ENCODE measurements around the gene IDH2.

Gene IDH2

GRCh38 chr15:90091156-90091931 is 10.9 kb downstream of the IDH2 start:
- Histone ChIP-seq H3K36me3 (ENCODE audit: control insufficient read depth, insufficient read depth, low read length) (no peaks in the 10 kb centered on the region), H3K9ac (ENCODE audit: low read length) (no peak overlapping the region)

GRCh38 chr15:90090226-90090848 is 11.9 kb downstream of the IDH2 start:
- no peaks in the 10 kb centered on the region for H3K36me3 ChIP-seq (ENCODE audit: control insufficient read depth, insufficient read depth, low read length)
- H3K9ac ChIP-seq (ENCODE audit: low read length), result no peak overlapping the region
- no peaks in the 10 kb centered on the region for H3K4me1 ChIP-seq (ENCODE audit: control insufficient read depth, insufficient read depth, low read length)

More at GRCh38 chr15:90091156-90091931, 10.9 kb downstream of the IDH2 start:
- Histone ChIP-seq H3K4me1 (ENCODE audit: control insufficient read depth, insufficient read depth, low read length) (no peaks in the 10 kb centered on the region), H3K9me3 (ENCODE audit: control insufficient read depth, low read length) (no peaks in the 10 kb centered on the region), H3K4me3 (ENCODE audit: low read length) (no peak overlapping the region), H3K27me3 (ENCODE audit: control insufficient read depth, insufficient read depth, low read length) (no peaks in the 10 kb centered on the region)

GRCh38 chr15:90087454-90088154 is 14.7 kb downstream of the IDH2 start:
- no peaks in the 10 kb centered on the region for H3K27me3 ChIP-seq (ENCODE audit: control insufficient read depth, insufficient read depth, low read length)
- H3K4me3 ChIP-seq (ENCODE audit: low read length), result no peak overlapping the region
- H3K4me1 ChIP-seq (ENCODE audit: control insufficient read depth, insufficient read depth, low read length), result no peaks in the 10 kb centered on the region
- H3K9me3 ChIP-seq (ENCODE audit: control insufficient read depth, low read length), result no peaks in the 10 kb centered on the region
- no peak overlapping the region for H3K9ac ChIP-seq (ENCODE audit: low read length)
- H3K36me3 ChIP-seq (ENCODE audit: control insufficient read depth, insufficient read depth, low read length), result no peaks in the 10 kb centered on the region

More at GRCh38 chr15:90090226-90090848, 11.9 kb downstream of the IDH2 start:
- Histone ChIP-seq H3K27me3 (ENCODE audit: control insufficient read depth, insufficient read depth, low read length) (no peaks in the 10 kb centered on the region), H3K9me3 (ENCODE audit: control insufficient read depth, low read length) (no peaks in the 10 kb centered on the region), H3K4me3 (ENCODE audit: low read length) (no peak overlapping the region)

GRCh38 chr15:90086868-90087268 is 15.4 kb downstream of the IDH2 start:
- Histone ChIP-seq H3K4me3 (ENCODE audit: low read length) (no peak overlapping the region), H3K4me1 (ENCODE audit: control insufficient read depth, insufficient read depth, low read length) (no peaks in the 10 kb centered on the region), H3K36me3 (ENCODE audit: control insufficient read depth, insufficient read depth, low read length) (no peaks in the 10 kb centered on the region)

GRCh38 chr15:90085565-90085964 is 16.7 kb downstream of the IDH2 start:
- Histone ChIP-seq H3K9ac (ENCODE audit: low read length) (no peak overlapping the region), H3K27me3 (ENCODE audit: control insufficient read depth, insufficient read depth, low read length) (no peaks in the 10 kb centered on the region), H3K4me1 (ENCODE audit: control insufficient read depth, insufficient read depth, low read length) (no peaks in the 10 kb centered on the region), H3K4me3 (ENCODE audit: low read length) (no peak overlapping the region), H3K9me3 (ENCODE audit: control insufficient read depth, low read length) (no peaks in the 10 kb centered on the region), H3K36me3 (ENCODE audit: control insufficient read depth, insufficient read depth, low read length) (no peaks in the 10 kb centered on the region)

More at GRCh38 chr15:90086868-90087268, 15.4 kb downstream of the IDH2 start:
- H3K27me3 ChIP-seq (ENCODE audit: control insufficient read depth, insufficient read depth, low read length), result no peaks in the 10 kb centered on the region
- H3K9ac ChIP-seq (ENCODE audit: low read length), result no peak overlapping the region
- no peaks in the 10 kb centered on the region for H3K9me3 ChIP-seq (ENCODE audit: control insufficient read depth, low read length)

GRCh38 chr15:90084876-90085423 is 17.3 kb downstream of the IDH2 start:
- no peaks in the 10 kb centered on the region for H3K9me3 ChIP-seq (ENCODE audit: control insufficient read depth, low read length)
- no peaks in the 10 kb centered on the region for H3K27me3 ChIP-seq (ENCODE audit: control insufficient read depth, insufficient read depth, low read length)
- H3K4me3 ChIP-seq (ENCODE audit: low read length), result no peak overlapping the region
- H3K4me1 ChIP-seq (ENCODE audit: control insufficient read depth, insufficient read depth, low read length), result no peaks in the 10 kb centered on the region
- H3K9ac ChIP-seq (ENCODE audit: low read length), result no peak overlapping the region
- H3K36me3 ChIP-seq (ENCODE audit: control insufficient read depth, insufficient read depth, low read length), result peaks cover 6% of the 10 kb centered on the region

- no peaks in the 10 kb centered on the region for H3K9me3 ChIP-seq (ENCODE audit: control insufficient read depth, low read length)
- no peaks in the 10 kb centered on the region for H3K27me3 ChIP-seq (ENCODE audit: control insufficient read depth, insufficient read depth, low read length)
- H3K9ac ChIP-seq (ENCODE audit: low read length), result no peak overlapping the region
- peaks cover 7% of the 10 kb centered on the region for H3K36me3 ChIP-seq (ENCODE audit: control insufficient read depth, insufficient read depth, low read length)
- H3K4me1 ChIP-seq (ENCODE audit: control insufficient read depth, insufficient read depth, low read length), result no peaks in the 10 kb centered on the region
- H3K4me3 ChIP-seq (ENCODE audit: low read length), result no peak overlapping the region
Measured at GRCh38 chr15:90083954-90084607, 18.2 kb downstream of the IDH2 start.

- H3K9me3 ChIP-seq (ENCODE audit: control insufficient read depth, low read length), result no peaks in the 10 kb centered on the region
- no peak overlapping the region for H3K9ac ChIP-seq (ENCODE audit: low read length)
- peaks cover 9% of the 10 kb centered on the region for H3K36me3 ChIP-seq (ENCODE audit: control insufficient read depth, insufficient read depth, low read length)
- H3K27me3 ChIP-seq (ENCODE audit: control insufficient read depth, insufficient read depth, low read length), result no peaks in the 10 kb centered on the region
- H3K4me1 ChIP-seq (ENCODE audit: control insufficient read depth, insufficient read depth, low read length), result no peaks in the 10 kb centered on the region
- no peak overlapping the region for H3K4me3 ChIP-seq (ENCODE audit: low read length)
Measured at GRCh38 chr15:90083419-90083818, 18.8 kb downstream of the IDH2 start.

- Histone ChIP-seq H3K4me3 (ENCODE audit: low read length) (no peak overlapping the region), H3K9ac (ENCODE audit: low read length) (no peak overlapping the region), H3K9me3 (ENCODE audit: control insufficient read depth, low read length) (no peaks in the 10 kb centered on the region), H3K27me3 (ENCODE audit: control insufficient read depth, insufficient read depth, low read length) (no peaks in the 10 kb centered on the region), H3K4me1 (ENCODE audit: control insufficient read depth, insufficient read depth, low read length) (no peaks in the 10 kb centered on the region), H3K36me3 (ENCODE audit: control insufficient read depth, insufficient read depth, low read length) (peaks cover 13% of the 10 kb centered on the region)
Measured at GRCh38 chr15:90082140-90082715, 20.0 kb downstream of the IDH2 start.

GRCh38 chr15:90080818-90081393 is 21.4 kb downstream of the IDH2 start:
- Histone ChIP-seq H3K27me3 (ENCODE audit: control insufficient read depth, insufficient read depth, low read length) (no peaks in the 10 kb centered on the region), H3K9ac (ENCODE audit: low read length) (no peak overlapping the region), H3K36me3 (ENCODE audit: control insufficient read depth, insufficient read depth, low read length) (peaks cover 13% of the 10 kb centered on the region)

GRCh38 chr15:90080458-90080755 is 21.9 kb downstream of the IDH2 start:
- H3K4me3 ChIP-seq (ENCODE audit: low read length), result no peak overlapping the region
- no peaks in the 10 kb centered on the region for H3K9me3 ChIP-seq (ENCODE audit: control insufficient read depth, low read length)
- no peak overlapping the region for H3K9ac ChIP-seq (ENCODE audit: low read length)
- H3K27me3 ChIP-seq (ENCODE audit: control insufficient read depth, insufficient read depth, low read length), result no peaks in the 10 kb centered on the region
- H3K4me1 ChIP-seq (ENCODE audit: control insufficient read depth, insufficient read depth, low read length), result peaks cover 5% of the 10 kb centered on the region
- peaks cover 13% of the 10 kb centered on the region for H3K36me3 ChIP-seq (ENCODE audit: control insufficient read depth, insufficient read depth, low read length)

More at GRCh38 chr15:90080818-90081393, 21.4 kb downstream of the IDH2 start:
- H3K4me3 ChIP-seq (ENCODE audit: low read length), result no peak overlapping the region
- H3K4me1 ChIP-seq (ENCODE audit: control insufficient read depth, insufficient read depth, low read length), result peaks cover under 1% of the 10 kb centered on the region
- no peaks in the 10 kb centered on the region for H3K9me3 ChIP-seq (ENCODE audit: control insufficient read depth, low read length)

Measured in mucosa of stomach (tissue), 1 donor.